Midbrain (tissue), 1 donor: ENCODE measurements around the gene CBX6.
A peak's percentile ranks its signal among the peaks of the same experiment; 100 is the strongest.
"Not testable (repeated sequence)": the region's sequence is repeated elsewhere in the genome, so short reads cannot be mapped to it uniquely, and the experiment has no call there.

Source experiments
- DNase-seq: peaks from one replicate; lab custom pipeline; 2025; lab: John Stamatoyannopoulos, UW

CBX6 gene

GRCh38 chr22:38861170-38861876 lies 10.7 kb downstream of the CBX6 start:
- no peak for DNase-seq

GRCh38 chr22:38860283-38861169 lies 11.5 kb downstream of the CBX6 start:
- no peak for DNase-seq

- DNase-seq = no peak
Measured at GRCh38 chr22:38859581-38860282, 12.3 kb downstream of the CBX6 start.

DNA sequence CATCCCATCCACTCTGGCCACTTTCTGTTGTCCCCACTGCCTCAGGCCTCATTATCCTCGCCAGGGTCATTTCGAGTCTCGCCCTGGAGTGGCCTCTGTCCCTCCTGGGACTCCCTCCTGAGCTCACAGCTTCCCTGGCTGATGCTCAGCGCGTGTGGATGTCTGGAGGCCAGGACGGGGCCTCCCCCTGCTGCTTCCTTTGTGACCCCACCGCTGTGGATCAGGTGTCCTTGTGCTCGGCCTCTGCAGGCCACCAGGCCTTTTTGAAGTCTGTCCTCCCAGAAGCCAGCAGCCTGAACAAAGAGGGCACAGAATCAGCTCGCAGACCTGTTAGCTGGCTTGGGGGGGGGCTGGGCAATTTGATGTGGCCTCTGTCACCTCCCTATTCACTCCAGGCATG lies 13.5 kb downstream of the CBX6 start:
- DNase-seq = no peak

- DNase-seq = not testable (repeated sequence)
Measured at GRCh38 chr22:38854476-38854875, 17.5 kb downstream of the CBX6 start.

GRCh38 chr22:38853883-38854282 lies 18.1 kb downstream of the CBX6 start:
- DNase-seq = not testable (repeated sequence)

DNA sequence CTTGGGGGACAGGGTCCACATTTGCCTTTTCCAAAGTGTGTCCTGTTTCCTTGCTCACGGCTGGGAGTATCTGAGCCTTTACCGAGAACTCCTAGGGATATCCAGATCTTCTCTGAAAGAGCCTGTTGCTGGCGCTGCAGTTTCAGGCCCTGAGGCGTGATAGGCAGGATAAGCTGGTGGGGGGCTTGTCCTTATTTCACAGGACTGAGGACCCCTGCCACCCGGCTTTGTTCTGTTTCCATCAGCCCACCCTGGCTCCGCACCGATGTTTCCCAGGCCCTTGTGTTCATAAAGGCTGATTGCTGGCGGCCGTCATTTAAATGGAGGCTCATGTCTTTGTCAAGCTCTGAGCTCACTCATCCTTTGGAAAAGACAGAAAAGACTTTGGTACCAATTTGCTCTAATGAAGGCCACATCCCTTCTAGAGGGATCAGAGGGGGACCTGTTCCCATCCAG lies 18.8 kb downstream of the CBX6 start:
- no peak for DNase-seq

- no peak for DNase-seq
Measured at GRCh38 chr22:38852522-38852921, 19.5 kb downstream of the CBX6 start.

- DNase-seq = no peak
Measured at GRCh38 chr22:38850941-38851849, 20.8 kb downstream of the CBX6 start.

- DNase-seq = no peak
Measured at GRCh38 chr22:38850399-38850798, 21.6 kb downstream of the CBX6 start.

DNA sequence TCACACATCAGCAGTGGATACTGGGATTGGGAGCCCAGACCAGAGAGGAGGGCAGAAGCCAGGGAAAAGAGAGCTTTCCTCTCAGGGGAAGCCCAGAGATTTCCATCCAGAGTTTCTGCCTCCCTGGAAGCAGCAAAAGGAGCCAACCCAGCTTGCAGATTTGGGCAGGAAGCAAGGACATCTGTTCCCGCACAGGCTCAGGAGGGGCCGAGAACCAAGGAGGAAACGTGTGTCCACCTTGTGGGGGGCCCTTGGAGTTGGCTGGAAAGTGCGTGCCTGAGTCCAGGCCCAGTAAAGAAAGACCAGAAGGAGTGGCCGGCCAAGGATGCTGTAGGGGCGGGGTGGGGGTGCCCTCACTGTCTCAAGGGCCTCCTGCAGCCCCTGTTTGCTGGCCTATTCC lies 22.2 kb downstream of the CBX6 start:
- no peak for DNase-seq

DNA sequence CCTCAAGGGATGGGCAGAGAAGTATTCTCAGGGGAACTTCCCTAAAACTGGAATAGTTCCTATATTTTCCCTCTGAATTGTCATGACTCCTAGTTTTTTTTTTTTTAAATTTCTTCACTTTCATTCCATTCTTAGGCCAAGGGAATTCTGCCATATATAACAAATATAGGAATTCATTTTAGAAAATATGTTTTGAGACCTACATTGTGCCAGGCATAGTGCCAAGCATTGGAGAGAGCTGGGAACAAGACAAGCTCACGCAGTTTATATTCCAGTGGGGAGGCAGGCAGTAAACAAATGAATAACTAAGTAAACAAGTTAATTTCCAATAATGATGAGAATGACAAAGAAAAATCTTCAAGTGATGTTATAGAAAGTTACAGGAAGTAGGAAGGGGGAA lies 25.6 kb downstream of the CBX6 start:
- DNase-seq = no peak

GRCh38 chr22:38845004-38845740 lies 26.8 kb downstream of the CBX6 start:
- DNase-seq = no peak

DNA sequence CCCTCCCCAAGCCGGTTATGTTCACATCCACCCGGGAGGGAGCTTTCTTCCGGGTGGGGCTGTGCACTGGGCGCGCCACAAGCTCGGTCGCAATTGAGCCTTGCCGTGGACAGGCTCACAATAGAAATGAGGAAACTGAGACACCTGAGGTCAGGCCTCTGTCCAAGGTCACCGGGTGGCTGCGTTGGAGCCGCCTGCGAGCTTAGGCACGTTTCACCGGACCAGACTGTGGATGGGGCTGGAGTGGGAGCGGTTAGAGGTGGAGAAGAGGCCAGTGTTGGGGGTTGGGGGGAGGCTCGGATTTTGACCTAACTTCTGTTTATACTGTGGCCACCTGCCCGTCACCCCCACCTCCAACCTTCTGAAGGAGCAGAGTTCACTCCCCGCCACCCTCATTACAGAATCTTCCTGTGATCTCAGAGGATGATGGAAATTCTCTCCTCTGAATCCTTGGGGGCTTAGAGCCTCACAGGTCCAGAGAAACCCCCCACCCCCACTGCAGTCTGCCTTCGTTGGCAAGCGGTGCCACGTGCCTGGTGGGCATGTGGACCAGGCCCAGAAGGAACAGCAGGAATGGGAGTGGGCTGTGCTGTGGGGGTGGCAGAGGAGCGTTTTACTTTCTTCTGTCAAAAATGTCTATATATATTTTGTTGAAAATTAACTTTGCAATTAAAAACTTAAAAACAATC lies 27.6 kb downstream of the CBX6 start:
- DNase-seq = no peak

GRCh38 chr22:38843657-38844314 lies 28.2 kb downstream of the CBX6 start, which contains the start of gene NPTXR:
Gene NPTXR, minus strand, starts transcription at chr22:38844028.
- peak; percentile 69 for DNase-seq

- peak; percentile 33 for DNase-seq
Measured at GRCh38 chr22:38843201-38843656, 28.8 kb downstream of the CBX6 start.

GRCh38 chr22:38842512-38843200 lies 29.4 kb downstream of the CBX6 start:
- DNase-seq = no peak

DNA sequence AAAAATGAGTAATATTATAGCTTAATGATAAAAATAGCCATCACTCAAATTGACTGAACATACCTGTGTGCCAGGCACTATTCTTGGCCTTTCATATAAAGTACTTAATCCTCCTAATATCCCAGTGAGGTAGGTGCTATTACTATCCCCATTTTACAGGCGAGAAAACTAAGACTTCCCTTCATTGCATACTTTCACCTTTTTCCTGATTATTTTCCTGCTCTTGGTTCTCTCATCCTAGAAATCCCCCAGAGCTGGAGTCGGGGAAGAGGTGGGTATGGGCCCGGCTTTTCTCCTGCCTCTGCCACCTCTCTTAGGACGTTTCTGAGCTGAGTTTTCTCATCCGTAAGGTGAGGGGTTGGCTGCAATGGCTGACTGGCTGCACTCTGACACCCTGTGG lies 30.4 kb downstream of the CBX6 start:
- DNase-seq = no peak

- DNase-seq = no peak
Measured at GRCh38 chr22:38841211-38841610, 30.8 kb downstream of the CBX6 start.
